SK-N-SH (cell line): ENCODE measurements around the gene RASAL2.

Experiments
- EP300 ChIP-seq, 2 experiments: IDR thresholded peaks; 2 replicates each; pipeline versions ENCODE4 v1.4.0 to v1.6.1; 2012; ENCODE audit warnings: borderline replicate concordance in 1 of 2, low read depth in 1 of 2, low read length in 1 of 2
- YY1 ChIP-seq: IDR thresholded peaks from 2 replicates; pipeline ENCODE4 v1.4.0; 2012; ENCODE audit warnings: low read depth, mild to moderate bottlenecking

GRCh38 chr1:178342745-178343144 lies 248.8 kb downstream of the RASAL2 start:
- TF ChIP-seq YY1 (no peak), EP300 (IDR thresholded peaks at IDR 0.05; ENCODE audit: borderline replicate concordance in 1 of 2, low read depth in 1 of 2, low read length in 1 of 2) (no peak)
